NCI-H1436 treated with DMSO at 0.1 percent for 48 hours (cell line): Measurements from ENCODE around the gene NEO1.

Source experiments
- DNase-seq: peaks from one replicate; lab custom pipeline; 2025; lab: John Stamatoyannopoulos, UW

The NEO1 gene

GRCh38 chr15:73078722-73079121 is 26.5 kb downstream of the NEO1 start:
- DNase-seq, result no peak

GRCh38 chr15:73079565-73079964 is 27.3 kb downstream of the NEO1 start:
- DNase-seq, result no peak

GRCh38 chr15:73081321-73081958 is 29.2 kb downstream of the NEO1 start:
- DNase-seq, result no peak

- DNase-seq, result no peak
These were observed 30.5 kb downstream of the NEO1 start for GRCh38 chr15:73082812-73083211.

- no peak for DNase-seq
These were observed 34.8 kb downstream of the NEO1 start for GRCh38 chr15:73087098-73087497.

- DNase-seq, result no peak
These were observed 52.8 kb downstream of the NEO1 start for GRCh38 chr15:73105064-73105463.

GRCh38 chr15:73108676-73109075 is 56.4 kb downstream of the NEO1 start:
- DNase-seq, result no peak

- no peak for DNase-seq
These were observed 57.5 kb downstream of the NEO1 start for GRCh38 chr15:73109765-73110164.

GRCh38 chr15:73110201-73110600 is 57.9 kb downstream of the NEO1 start:
- DNase-seq, result no peak

GRCh38 chr15:73114064-73114463 is 61.8 kb downstream of the NEO1 start:
- no peak for DNase-seq

GRCh38 chr15:73116164-73116563 is 63.9 kb downstream of the NEO1 start:
- no peak for DNase-seq

GRCh38 chr15:73118055-73118454 is 65.8 kb downstream of the NEO1 start:
- DNase-seq, result no peak

- no peak for DNase-seq
These were observed 67.2 kb downstream of the NEO1 start for GRCh38 chr15:73119478-73119877.

GRCh38 chr15:73120269-73120668 is 68.0 kb downstream of the NEO1 start:
- DNase-seq, result no peak

GRCh38 chr15:73125219-73125618 is 73.0 kb downstream of the NEO1 start:
- no peak for DNase-seq

- DNase-seq, result no peak
These were observed 75.2 kb downstream of the NEO1 start for GRCh38 chr15:73127302-73127936.

GRCh38 chr15:73130830-73131229 is 78.6 kb downstream of the NEO1 start:
- DNase-seq, result no peak

- no peak for DNase-seq
These were observed 81.9 kb downstream of the NEO1 start for GRCh38 chr15:73134196-73134595.

- no peak for DNase-seq
These were observed 86.9 kb downstream of the NEO1 start for GRCh38 chr15:73139041-73139743.

GRCh38 chr15:73139744-73140553 is 87.7 kb downstream of the NEO1 start:
- no peak for DNase-seq

- DNase-seq, result no peak
These were observed 89.1 kb downstream of the NEO1 start for GRCh38 chr15:73141216-73141900.
